GM21619 (cell line): ENCODE measurements around the gene MACROD2.

ENCODE experiments used
- ATAC-seq: cut with Tn5 transposase; IDR thresholded peaks from one replicate; pipeline ENCODE4 v1.9.1; 2021; ENCODE audit not compliant: unreplicated experiment

The MACROD2 gene

DNA sequence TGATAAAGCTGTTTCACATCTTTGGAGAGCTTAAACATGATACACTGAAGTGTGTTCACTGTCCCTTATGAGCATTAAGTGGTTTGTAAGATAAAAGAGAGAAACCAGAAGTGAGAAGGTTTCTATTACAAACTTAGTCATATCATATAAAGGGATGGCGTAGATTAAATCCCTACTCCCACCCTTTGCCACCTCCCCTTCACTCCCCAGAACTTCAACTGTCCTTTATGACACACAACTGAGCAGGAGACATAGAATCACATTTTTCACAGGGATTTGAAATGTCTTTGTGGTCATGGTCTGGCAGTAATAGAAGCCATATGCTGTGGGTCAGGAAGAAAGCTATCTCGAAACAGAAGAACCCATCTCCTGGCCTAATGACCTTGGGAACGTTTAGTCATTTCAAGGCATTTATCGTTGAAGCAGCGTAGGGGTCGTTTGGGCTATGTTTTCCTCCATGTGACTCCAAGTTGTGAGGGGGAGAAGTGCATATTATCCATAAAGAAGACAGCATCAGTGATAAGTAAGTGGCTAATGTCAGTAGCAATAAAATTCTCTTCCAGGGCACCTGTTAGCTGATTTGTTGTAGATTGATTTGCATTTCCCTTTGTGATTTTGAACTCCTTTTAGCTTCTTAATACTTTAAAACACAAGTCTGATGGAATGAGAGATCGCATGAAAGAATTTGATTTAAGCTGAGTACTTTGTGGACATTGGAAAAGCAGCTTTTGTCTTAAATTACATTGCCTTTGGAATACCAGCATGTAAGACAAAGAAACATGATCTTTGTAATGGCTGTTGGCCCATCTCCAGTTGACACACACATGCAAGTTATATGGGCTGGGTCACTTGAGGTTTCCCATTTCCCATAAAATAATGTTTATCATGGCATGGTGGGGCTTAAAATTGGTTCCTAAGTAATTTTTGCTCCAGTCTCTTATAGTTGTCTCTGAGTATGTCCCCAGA is 843.6 kb downstream of the MACROD2 start:
- ATAC-seq, result peak; percentile 86

DNA sequence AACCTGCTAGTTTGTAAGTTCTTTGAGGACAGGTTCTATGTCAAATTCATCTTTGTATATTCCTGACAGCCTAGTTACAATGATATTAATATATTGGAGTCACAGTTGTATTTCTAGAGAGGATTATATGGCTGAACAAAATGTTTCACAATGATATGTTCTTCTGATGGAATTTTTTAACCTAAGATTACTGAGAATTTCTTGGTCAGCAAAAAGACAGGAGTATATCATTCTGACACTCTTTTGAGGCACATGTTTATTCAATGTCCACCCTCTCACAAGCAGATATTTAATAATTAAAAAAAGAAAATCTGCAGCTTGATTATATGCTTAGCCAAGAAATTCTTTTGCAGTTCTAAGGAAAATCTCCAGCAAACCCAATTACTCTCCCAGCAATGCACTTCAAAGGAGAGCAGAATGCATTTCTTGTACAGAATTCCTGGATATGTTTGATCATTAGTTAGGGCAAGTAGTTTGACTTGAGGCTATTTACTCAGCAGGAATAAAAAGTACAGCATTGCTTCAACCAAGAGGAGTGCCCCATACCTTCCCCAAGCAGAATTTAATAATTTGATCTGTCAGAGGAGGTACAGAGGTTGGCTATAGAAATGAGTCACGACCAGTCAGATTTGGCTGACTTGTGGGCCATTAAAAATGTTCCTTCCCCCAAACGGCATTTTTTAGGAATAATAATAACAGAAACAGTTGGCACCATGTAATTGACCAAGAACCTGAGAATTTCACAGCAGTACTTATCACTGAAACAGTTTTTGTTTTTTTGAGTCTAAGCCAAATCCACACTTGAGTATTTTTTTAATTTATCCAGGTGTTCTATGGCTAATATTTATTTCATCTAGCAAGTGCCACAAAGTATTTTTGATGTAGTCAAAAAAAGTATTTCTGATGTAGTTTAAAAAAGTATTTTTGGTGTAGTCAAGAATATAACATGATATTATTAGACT is 850.2 kb downstream of the MACROD2 start:
- no peak for ATAC-seq

DNA sequence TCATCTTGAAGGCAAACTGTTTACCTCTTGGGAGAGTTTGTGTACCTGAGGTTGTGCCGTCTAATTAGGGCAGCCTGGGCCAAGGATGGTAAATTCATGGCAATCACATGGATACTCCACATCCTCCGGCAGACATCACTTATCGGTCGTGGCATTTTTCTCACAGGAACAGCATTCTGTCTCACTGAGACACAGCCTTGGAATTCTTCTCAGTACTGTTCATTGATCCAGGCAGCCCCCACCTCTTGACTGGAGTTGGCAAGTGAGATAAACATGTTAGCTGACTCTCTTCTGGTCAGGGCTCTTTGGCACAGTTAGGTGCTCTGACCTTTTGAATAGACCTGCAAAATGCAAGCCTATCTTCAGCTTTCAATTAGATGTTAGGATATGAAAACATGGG is 853.5 kb downstream of the MACROD2 start:
- ATAC-seq, result no peak

DNA sequence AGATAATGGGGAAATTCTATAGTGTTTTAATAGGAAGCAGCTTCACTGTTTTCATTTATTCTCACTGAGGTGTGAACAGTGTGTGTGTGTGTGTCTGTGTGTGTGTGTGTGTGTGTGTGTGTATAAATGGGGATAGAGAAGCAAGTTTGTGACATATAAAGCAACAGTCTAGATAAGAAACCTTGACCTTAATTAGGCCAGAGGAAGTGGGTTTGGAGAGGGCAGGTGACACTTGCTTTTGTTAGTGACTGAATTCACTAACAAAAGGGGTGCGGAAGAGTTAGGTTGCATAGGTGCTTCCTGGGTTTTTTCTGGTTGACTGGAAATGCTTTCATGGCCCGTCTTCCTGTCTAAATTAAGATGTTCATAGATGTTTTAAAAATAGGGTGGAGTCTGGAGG is 857.8 kb downstream of the MACROD2 start:
- no peak for ATAC-seq

DNA sequence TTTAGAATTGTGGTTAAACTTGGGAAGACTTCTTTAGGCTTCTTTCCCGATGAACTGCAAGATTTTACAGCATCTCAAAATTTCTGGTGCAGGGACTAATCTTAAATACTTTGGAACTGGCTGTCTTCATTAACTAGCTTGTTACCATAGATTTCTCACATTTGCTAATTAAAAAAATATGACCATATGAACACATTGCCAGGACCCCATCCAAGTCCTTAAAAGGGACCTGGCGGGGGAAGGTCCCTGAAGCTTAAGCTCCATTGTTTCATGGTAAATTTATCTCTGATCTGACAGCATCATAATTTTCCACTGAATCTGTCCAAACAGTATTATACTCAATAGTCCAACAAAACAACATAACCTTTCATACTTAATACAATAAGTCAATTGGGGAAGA is 859.9 kb downstream of the MACROD2 start:
- ATAC-seq, result no peak

DNA sequence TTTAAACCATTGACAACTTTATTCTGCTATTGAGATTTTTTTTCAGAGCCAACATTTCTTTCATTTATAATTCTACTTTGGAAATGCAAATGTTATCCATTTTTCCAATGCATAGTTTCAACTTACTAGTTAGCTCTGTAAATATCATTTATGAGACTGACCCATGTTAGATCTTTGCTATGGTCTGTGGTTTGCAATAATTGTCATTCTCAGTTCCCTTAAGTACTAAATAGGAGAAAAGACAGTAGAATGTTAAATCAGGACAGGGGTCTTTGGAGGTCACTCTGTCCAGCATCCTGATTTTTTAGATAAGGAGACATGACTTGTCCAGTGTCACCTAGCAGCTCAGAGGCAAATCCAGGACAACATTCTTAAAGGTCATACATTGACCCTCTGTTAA is 864.3 kb downstream of the MACROD2 start:
- no peak for ATAC-seq

DNA sequence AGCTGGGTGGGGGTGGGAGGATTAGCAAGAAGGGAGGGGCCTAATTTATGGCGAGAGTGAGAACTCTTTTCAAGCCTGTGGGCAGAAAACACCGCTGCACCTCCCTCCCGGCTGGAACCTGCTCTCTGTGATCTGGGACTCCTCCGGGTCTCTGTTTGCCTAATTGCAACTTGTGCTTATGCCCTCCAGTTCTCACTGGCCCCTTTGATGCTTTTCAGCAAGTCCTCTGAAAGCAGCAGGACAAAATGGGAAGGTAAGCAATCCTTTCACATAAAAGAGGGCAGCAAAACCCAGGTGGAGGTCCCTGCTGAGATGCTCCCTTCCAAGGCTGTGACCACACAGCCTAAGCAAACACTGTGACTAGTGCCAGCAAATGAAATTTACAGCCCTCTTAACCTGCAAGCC is 865.1 kb downstream of the MACROD2 start:
- no peak for ATAC-seq

DNA sequence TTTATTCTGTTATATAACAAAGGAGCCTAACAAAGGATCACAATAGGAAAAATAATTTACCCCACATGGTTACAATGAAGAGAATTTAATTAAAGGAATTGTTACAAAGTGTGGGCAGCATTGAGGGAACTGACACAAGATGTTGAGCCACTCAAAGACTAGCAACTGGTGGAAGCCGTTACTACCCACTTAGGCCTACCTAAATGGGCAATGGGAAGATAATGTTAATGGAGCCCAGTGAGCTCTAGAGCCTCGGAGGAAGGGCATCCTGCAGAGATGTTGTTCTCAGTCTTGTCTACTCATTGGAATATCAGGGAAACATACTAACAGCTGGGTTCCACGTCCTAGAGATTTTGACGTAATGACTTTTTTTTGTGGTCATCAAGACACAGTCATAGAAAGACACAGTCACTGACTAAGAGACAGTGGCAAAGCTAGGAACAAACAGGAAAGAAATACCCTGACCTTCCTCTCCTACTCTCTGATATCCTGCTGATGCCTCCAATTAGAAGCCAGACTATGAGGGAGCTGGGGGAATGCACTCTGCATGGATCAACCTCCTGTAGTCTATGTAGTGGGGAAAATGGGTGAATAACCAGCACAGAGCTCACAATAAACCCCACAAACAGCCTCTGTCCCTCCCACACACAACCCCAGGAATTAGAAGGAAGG is 865.8 kb downstream of the MACROD2 start:
- no peak for ATAC-seq

DNA sequence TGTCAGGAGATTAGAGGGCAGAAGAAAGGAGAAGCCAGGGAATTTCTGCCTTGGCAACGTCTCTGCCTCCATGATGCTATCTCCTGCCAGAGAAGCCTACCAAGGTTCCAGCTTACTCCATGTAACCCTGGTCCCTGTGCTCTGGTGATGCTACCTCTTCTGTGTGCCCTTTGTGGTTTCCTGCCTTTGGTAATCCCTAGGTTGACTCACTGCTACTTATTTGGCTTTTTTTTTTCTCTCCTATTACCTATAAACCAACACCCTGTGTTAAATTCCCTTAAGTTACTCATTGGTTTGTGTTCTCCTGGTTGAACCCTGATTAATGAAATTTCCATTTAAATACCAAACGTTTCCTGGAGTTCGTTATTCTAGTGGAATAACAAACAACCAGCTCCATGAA is 869.9 kb downstream of the MACROD2 start:
- ATAC-seq, result no peak

DNA sequence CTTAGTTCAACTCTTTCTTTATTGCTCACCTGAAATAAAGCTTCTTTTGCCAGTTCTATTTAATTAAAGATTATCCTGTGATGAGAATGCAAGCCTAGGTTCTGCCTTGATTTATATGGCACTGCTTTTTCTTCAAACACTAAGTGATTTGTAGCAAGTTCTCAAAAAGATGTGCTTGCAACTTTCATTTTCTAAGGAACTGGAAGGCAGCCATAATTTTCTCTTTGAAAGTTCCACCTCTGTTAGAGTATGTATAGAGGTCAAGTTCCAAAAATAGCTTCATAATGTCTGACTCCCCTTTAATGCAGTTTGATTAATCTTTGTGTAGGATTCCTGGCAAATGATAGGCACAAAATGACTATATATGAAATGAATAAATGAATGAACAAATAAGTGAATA is 870.4 kb downstream of the MACROD2 start:
- ATAC-seq, result no peak

DNA sequence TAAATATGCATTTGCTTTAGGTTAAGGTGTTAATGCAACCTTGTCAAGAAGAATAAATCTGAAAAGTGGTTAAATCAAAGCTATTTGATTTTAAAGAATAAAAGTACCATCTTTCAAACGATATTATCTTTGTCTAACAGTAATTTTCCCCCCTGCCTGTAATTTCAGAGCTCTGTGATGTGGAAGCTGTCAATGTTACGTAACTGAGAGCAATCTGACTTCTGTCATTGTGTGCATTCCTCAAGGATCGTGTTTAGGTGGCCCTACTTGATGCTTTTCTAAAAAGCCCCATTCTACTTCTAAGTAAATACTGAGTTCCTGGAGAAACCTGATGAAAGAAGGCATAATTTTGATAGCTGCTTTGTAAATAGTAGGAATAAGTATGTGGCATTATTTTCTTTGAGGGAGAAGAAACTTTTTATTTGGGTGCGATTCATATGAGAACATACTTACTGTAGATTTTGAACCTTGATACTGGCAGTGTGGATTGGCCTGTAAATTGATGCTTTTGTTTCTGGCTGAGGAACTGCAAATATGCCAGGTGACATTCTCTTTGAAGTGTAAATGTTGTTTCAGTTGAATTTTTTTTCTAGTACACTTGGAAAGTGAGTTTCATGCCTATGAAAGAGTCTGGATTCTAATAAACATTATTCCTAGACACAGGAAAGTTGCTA is 871.7 kb downstream of the MACROD2 start:
- ATAC-seq, result no peak

DNA sequence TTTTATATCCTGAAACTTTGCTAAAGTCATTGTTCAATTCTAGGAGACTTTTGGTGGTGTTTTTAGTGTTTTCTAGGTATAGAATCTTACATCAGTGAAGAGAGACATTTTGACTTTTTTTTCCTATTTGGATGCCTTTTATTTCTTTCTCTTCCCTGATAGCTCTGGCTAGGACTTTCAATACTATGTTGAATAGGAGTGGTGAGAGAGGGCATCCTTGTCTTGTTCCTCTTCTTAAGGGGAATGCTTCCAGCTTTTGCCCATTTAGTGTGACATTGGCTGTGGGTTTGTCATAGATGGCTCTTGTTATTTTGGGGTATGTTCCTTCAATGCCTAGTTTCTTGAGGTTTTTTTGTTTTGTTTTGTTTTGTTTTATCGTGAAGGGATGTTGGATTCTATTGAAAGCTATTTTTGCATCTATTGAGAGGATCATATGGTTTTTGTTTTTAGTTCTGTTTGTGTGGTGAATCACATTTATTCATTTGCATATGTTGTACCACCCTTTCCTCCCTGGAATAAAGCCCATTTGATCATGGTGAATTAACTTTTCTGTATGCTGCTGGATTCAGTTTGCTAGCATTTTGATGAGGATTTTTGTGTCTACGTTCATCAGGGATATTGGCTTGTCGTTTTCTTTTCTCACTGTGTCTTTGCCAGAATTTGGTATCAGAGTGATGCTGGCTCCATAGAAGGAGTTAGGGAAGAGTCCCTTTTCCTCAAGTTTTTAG is 882.1 kb downstream of the MACROD2 start:
- no peak for ATAC-seq

DNA sequence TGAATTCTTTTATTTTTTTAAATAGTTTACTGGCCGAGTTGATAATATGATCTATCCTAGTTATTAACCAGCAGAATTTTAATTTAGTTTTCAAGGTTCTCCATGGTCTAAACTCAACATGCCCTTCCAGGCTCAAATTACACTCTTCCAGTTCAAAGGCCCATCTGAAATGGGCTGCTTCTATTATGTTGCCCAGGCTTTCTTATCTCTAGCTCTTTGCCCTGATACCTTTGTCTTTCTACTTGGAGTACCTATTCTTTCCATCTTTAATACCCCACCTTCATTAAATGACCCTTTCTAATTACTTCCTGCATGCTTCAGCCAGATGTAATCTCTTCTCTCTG is 883.3 kb downstream of the MACROD2 start:
- no peak for ATAC-seq

DNA sequence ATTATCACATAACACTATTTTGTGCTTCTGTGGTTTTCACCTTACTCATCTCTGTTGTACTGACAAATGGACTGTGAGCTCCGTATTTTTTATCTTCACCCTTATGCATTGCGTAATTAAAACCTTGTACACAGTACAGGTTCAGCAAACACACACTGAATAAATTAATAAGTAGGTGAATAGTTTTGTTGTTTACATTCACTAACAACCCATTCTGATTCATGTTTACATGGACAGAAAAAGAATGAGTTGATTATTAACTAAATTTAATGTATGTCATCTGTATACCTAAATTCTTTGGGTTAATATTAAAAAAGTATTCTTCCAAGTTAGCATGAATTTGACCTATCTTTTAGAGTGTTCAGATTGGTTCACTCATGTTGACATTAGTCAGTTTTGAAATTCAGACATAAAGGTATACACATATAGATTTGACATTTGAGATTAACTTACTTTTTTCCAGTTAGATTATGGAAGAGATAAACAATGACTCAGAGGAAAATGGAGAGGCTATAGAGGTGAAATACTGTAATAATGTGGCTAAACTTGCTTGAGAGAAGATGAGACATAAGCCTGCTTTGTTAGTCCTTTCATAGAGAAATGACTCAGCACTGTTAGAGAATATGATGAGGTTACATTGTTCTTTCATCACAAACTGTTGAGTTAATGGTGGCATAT is 883.8 kb downstream of the MACROD2 start:
- peak; percentile 70 for ATAC-seq

DNA sequence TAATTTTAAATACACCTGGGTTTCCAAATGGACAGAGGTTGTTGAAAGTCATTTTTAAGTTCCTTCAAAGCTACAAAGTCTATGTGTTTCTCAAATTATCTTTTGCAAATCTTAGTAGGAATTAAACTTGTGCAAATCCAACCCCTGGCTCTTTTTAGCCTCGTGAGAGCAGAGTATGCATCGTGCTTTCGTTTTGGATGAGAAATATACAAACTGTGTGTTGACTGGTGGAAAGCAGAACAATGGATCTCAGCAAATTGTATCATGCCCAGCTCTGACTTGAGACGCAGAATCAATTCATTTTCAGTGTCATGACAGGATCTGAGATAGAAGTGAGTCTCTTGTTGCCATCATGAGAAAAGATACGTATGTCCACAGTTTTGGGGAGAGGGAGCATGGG is 884.5 kb downstream of the MACROD2 start:
- no peak for ATAC-seq

DNA sequence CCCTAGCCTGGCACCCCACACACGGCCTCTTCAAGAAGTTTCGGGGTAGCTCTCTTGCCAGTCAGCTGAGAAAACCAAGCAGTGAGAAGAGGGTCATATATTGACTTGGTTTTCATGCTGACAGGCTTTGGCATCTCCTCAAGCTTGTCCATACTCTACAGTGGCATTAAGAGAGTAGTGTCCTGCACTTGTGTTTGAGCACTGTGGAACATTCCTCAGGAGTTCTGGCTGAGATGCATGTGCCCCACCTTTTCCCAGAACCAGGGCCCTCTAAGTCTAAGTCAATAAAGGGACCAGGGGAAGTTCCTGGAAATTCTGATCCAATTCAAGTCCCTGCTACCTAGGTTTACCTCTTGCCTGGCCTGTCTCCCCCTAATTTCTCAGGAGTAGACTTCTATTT is 886.2 kb downstream of the MACROD2 start:
- no peak for ATAC-seq

DNA sequence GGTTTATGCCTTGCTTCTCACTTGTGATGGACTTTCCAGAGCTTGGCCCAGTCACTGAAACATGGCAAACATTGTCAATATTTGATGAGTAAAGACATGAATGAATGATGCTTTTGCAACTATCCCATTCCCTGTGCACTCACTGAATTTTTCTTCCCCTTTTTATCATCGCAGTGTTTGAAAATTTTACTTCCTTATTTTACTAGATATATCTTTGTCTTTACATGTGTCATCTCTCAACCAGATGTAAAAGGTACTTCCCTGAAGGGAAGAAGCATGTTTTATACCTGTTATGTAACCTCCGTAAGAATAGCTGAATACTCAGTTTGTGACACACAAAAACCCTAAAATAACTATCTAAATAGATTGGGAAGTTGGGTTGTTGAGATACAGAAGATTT is 886.8 kb downstream of the MACROD2 start:
- no peak for ATAC-seq

DNA sequence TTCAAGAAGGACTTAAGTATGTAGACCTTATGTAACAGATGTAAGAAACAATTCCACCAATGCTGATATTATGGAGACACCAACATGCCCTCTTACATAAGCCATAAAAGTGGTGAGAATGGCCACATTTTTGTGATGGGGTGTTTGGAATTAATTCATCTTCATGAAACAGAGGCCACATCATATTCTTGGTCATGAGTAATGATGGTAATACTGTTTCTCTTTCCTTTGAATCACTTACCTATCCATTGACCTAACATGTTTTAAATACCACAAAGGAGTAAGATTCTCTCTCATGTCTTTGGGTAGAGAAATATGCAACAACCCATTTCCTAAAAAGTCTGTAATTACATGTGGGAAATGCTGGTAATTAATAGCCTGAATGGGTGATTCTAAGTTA is 887.5 kb downstream of the MACROD2 start:
- ATAC-seq, result no peak

DNA sequence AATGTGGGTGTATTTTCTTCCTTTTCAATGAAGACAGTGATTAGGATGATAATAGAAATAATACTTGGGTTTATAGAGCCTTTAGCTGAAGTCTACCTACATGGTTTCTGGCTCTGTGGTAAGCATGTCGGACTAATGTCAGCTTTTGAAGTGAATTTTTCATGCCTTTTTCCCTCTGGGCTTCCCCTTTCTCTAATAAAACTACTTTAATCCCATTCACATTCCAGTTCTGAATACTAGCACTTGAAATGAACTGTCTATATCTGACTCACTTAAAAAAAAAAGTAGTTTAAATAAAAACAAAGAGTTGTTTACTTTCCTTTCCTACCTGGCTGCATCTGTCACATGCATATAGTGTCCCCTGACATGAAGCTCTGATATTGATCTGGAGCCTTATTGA is 888.0 kb downstream of the MACROD2 start:
- no peak for ATAC-seq

DNA sequence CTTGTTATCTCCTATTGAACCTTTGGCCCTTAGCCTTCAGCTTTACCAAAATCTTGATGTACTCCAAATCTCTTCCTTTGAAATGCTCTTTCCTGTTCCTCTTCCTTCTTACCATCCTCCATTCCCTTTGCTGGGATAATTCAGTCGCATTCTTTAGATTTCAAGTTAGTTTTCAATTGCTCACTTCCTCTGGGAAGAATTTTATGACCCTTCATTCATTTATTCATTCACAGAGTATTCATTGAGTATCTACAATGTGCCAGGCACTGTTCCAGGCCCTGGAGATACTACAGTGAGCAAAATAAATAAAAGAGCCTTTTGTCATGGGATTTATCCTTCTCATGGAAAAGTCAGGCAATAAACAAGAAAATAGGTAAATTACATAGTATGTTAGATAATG is 890.3 kb downstream of the MACROD2 start:
- no peak for ATAC-seq
